Smooth muscle cell (in vitro differentiated cells): ENCODE results near the gene MTTP. TPM values are rescaled to one million over a fixed set of nuclear protein-coding genes. Genes with fewer than 3 reads are reported as not detected.
A peak's percentile ranks its signal among the peaks of the same experiment; 100 is the strongest.

Experiments used
- DNase-seq: peaks from one replicate; lab custom pipeline; 2025; ENCODE audit not compliant: unreplicated experiment; lab: John Stamatoyannopoulos, UW
- H2AFZ ChIP-seq: fragments of 200-600 bp; sonication (generic); 2 replicates; pipeline ENCODE4 v1.6.0; 2016; ENCODE audit warnings: antibody characterized with exemption, low read depth, mild to moderate bottlenecking
- H3F3A ChIP-seq: fragments of 200-600 bp; sonication (generic); 2 replicates; pipeline ENCODE4 v1.6.0; 2017; ENCODE audit warnings: antibody characterized with exemption, low read depth
- H3K27ac ChIP-seq: fragments of 200-600 bp; sonication (generic); 2 replicates; pipeline ENCODE4 v1.5.1; 2016; ENCODE audit warnings: low read depth, mild to moderate bottlenecking
- H3K27me3 ChIP-seq: fragments of 200-600 bp; sonication (generic); 2 replicates; pipeline ENCODE4 v1.6.1; 2016; ENCODE audit warnings: low read depth, mild to moderate bottlenecking
- H3K36me3 ChIP-seq: fragments of 200-600 bp; sonication (generic); 2 replicates; pipeline ENCODE4 v1.5.1; 2016; ENCODE audit warnings: low read depth
- H3K4me1 ChIP-seq: fragments of 200-600 bp; sonication (generic); 2 replicates; pipeline ENCODE4 v1.5.1; 2016; ENCODE audit warnings: low read depth
- H3K4me2 ChIP-seq: fragments of 200-600 bp; sonication (generic); 2 replicates; pipeline ENCODE4 v1.6.0; 2016; ENCODE audit warnings: mild to moderate bottlenecking
- H3K4me3 ChIP-seq: fragments of 200-600 bp; sonication (generic); 2 replicates; pipeline ENCODE4 v1.5.1; 2016; ENCODE audit warnings: mild to moderate bottlenecking
- H3K79me2 ChIP-seq: fragments of 200-600 bp; sonication (generic); 2 replicates; pipeline ENCODE4 v1.6.0; 2016; ENCODE audit warnings: low read depth, mild to moderate bottlenecking
- H3K9ac ChIP-seq: fragments of 200-600 bp; sonication (generic); 2 replicates; pipeline ENCODE4 v1.6.0; 2016; ENCODE audit warnings: low read depth
- H3K9me3 ChIP-seq: fragments of 200-600 bp; sonication (generic); replicated peaks from 2 replicates; pipeline ENCODE4 v1.5.1; 2016; ENCODE audit warnings: low read depth
- H4K20me1 ChIP-seq: fragments of 200-600 bp; sonication (generic); 2 replicates; pipeline ENCODE4 v1.6.0; 2016; ENCODE audit warnings: low read depth
- WGBS: methylation state at CpG from one replicate; pipeline ENCODE4 v1.1.7; 2016; ENCODE audit warnings: low lambda C conversion rate; 5-methylcytosine and 5-hydroxymethylcytosine counted together
- polyA plus RNA-seq: library from polyadenylated mRNA; unstranded; fragments of >200 nt; fragmentation: Nextera tagmentation; extraction: Ambion mirVana; gene quantifications from 2 replicates; pipeline ENCODE4 v1.2.1, GENCODE V29; 2016
- total RNA-seq: library from RNA; depleted of rRNA; stranded (reverse); fragments of >200 nt; gene quantifications from 2 replicates; pipeline ENCODE4 v1.2.3, GENCODE V29; 2014
- TF ChIP-seq, protein P1 (sequence below): fragments of 200-600 bp; sonication (generic); IDR thresholded peaks from 2 replicates; pipeline ENCODE4 v1.5.1; 2017; ENCODE audit warnings: borderline replicate concordance, mild to moderate bottlenecking, antibody characterized with exemption; ENCODE audit not compliant: insufficient read depth, poor library complexity, severe bottlenecking

Gene MTTP
- total and polyA plus RNA-seq, 2 experiments from 2014 or later: 0.31 TPM; not detected in 1

DNA sequence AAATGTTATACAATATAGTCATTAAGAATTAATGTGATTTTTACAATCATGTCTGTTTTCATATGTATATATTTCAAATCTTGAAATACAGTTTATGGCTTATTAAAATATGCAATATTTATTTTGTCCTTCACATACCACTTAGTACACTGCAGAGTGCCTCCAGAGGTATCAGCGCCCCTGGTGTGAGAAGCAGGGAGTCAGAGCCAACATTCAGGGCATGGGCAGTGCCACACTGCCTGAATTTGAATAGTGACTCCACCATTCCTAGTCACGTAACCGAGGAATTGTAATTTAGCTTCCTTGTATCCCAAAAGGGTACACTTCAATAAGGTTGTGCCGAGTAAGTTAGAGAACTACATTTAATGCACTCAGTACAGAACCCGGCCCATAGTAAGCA, 87.3 kb downstream of the MTTP start:
- no peaks in the 10 kb centered on the region for H4K20me1 ChIP-seq
- H2AFZ ChIP-seq: no peak overlapping the region
- no peaks in the 10 kb centered on the region for H3K9me3 ChIP-seq
- TF ChIP-seq, protein P1, sequence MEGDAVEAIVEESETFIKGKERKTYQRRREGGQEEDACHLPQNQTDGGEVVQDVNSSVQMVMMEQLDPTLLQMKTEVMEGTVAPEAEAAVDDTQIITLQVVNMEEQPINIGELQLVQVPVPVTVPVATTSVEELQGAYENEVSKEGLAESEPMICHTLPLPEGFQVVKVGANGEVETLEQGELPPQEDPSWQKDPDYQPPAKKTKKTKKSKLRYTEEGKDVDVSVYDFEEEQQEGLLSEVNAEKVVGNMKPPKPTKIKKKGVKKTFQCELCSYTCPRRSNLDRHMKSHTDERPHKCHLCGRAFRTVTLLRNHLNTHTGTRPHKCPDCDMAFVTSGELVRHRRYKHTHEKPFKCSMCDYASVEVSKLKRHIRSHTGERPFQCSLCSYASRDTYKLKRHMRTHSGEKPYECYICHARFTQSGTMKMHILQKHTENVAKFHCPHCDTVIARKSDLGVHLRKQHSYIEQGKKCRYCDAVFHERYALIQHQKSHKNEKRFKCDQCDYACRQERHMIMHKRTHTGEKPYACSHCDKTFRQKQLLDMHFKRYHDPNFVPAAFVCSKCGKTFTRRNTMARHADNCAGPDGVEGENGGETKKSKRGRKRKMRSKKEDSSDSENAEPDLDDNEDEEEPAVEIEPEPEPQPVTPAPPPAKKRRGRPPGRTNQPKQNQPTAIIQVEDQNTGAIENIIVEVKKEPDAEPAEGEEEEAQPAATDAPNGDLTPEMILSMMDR: no peak
- H3K27me3 ChIP-seq: no peaks in the 10 kb centered on the region
- H3K36me3 ChIP-seq: no peaks in the 10 kb centered on the region
- H3F3A ChIP-seq: peaks cover 3% of the 10 kb centered on the region
- no peak overlapping the region for H3K9ac ChIP-seq
- H3K4me2 ChIP-seq: no peak overlapping the region
- peaks cover 5% of the 10 kb centered on the region for H3K4me1 ChIP-seq
- no peak for DNase-seq
- no peak overlapping the region for H3K4me3 ChIP-seq
- H3K79me2 ChIP-seq: no peaks in the 10 kb centered on the region
- WGBS: 97% methylated on average over 5 of the region's 5 CpGs
- H3K27ac ChIP-seq: no peak overlapping the region

DNA sequence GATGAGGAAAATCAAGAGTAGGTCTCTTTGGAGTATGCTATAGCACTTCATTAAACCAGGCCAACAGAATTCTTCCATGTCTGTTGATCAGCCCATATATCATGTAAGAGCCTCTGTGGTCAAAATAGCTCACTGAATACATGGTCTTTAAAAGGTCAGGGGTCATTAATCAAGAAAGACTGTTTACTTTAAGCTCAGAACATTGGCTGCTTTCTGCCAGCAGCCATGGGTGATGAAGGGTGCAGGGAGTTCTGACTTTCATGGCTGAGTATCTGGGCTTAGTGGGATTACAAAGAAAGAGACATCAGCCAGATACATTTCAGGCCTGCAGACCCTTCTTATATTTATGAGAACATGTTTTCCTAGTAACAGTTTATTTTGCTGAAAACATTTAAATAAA, 90.1 kb downstream of the MTTP start:
- no peak overlapping the region for H2AFZ ChIP-seq
- peak overlapping the region; percentile 22 for H3K4me2 ChIP-seq
- no peaks in the 10 kb centered on the region for H3K36me3 ChIP-seq
- H3K4me3 ChIP-seq: no peak overlapping the region
- peaks cover 11% of the 10 kb centered on the region for H3F3A ChIP-seq
- TF ChIP-seq, protein P1: no peak
- no peaks in the 10 kb centered on the region for H4K20me1 ChIP-seq
- H3K9me3 ChIP-seq: no peaks in the 10 kb centered on the region
- DNase-seq: no peak
- peaks cover 5% of the 10 kb centered on the region for H3K4me1 ChIP-seq
- no peak overlapping the region for H3K9ac ChIP-seq
- H3K27me3 ChIP-seq: no peaks in the 10 kb centered on the region
- no peaks in the 10 kb centered on the region for H3K79me2 ChIP-seq
- peak overlapping the region; percentile 22 for H3K27ac ChIP-seq

DNA sequence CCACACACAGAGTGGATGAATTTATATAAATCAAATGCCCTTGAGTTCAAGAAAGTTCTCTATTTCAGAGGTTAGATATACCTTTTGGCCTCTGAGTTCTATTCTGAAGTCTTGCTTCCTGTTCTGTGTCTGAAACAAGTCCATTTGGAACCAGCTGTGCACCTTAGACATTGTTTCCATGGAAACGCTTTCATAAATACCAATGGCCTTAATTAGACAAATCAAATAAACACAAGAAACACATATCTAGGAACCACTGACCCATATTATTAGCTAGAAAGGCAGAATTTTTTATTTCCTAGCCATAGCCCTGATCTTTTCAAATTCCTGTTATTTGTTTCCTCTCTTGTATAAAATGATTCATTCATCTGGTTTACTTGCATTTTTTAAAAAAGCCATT, 91.4 kb downstream of the MTTP start:
- peak overlapping the region; percentile 32 for H3K27ac ChIP-seq
- H3K27me3 ChIP-seq: no peaks in the 10 kb centered on the region
- no peaks in the 10 kb centered on the region for H3K9me3 ChIP-seq
- no peak overlapping the region for H3K9ac ChIP-seq
- TF ChIP-seq, protein P1: no peak
- peaks cover 5% of the 10 kb centered on the region for H3K4me1 ChIP-seq
- no peaks in the 10 kb centered on the region for H3K36me3 ChIP-seq
- peaks cover 15% of the 10 kb centered on the region for H3F3A ChIP-seq
- 88% methylated on average over 1 of the region's 1 CpG for WGBS
- H2AFZ ChIP-seq: no peak overlapping the region
- H3K79me2 ChIP-seq: no peaks in the 10 kb centered on the region
- peak overlapping the region; percentile 36 for H3K4me2 ChIP-seq
- DNase-seq: no peak
- H4K20me1 ChIP-seq: no peaks in the 10 kb centered on the region
- no peak overlapping the region for H3K4me3 ChIP-seq

DNA sequence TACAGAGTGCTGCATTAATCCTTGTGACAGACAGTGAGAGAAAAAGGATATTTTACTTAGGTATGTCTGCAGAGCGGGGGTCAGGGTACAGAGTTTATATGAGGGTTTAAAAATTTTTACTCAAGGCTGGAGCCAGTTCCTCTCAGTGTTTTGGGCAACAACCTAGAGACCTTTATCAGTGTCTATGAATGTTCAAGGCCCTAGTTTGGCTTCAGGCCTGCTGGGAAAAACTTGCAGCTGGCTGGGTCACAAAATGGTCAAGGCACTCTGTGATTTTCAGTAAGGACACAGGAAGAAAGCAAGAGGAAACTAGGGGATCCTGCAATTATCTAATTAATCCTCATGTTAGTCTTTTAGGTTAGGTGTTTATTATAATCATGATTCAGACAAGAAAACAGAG, 93.8 kb downstream of the MTTP start:
- H3K9ac ChIP-seq: no peak overlapping the region
- peaks cover 15% of the 10 kb centered on the region for H3F3A ChIP-seq
- WGBS: 88% methylated on average over 1 of the region's 1 CpG
- H3K27ac ChIP-seq: peak overlapping the region; percentile 79
- TF ChIP-seq, protein P1: no peak
- no peak overlapping the region for H2AFZ ChIP-seq
- peaks cover 5% of the 10 kb centered on the region for H3K4me1 ChIP-seq
- H3K9me3 ChIP-seq: peaks cover 10% of the 10 kb centered on the region
- no peak overlapping the region for H3K4me3 ChIP-seq
- H4K20me1 ChIP-seq: no peaks in the 10 kb centered on the region
- H3K27me3 ChIP-seq: no peaks in the 10 kb centered on the region
- DNase-seq: no peak
- H3K79me2 ChIP-seq: no peaks in the 10 kb centered on the region
- H3K4me2 ChIP-seq: peak overlapping the region; percentile 28
- H3K36me3 ChIP-seq: no peaks in the 10 kb centered on the region
